NCI-H2196 treated with DMSO at 0.1 percent for 48 hours (cell line): ENCODE data around the gene ADAMTS10.
"Not testable (repeated sequence)": the region's sequence is repeated elsewhere in the genome, so short reads cannot be mapped to it uniquely, and the experiment has no call there.

Source experiments
- DNase-seq: peaks from one replicate; lab custom pipeline; 2025; ENCODE audit not compliant: unreplicated experiment; lab: John Stamatoyannopoulos, UW

Gene ADAMTS10

DNA sequence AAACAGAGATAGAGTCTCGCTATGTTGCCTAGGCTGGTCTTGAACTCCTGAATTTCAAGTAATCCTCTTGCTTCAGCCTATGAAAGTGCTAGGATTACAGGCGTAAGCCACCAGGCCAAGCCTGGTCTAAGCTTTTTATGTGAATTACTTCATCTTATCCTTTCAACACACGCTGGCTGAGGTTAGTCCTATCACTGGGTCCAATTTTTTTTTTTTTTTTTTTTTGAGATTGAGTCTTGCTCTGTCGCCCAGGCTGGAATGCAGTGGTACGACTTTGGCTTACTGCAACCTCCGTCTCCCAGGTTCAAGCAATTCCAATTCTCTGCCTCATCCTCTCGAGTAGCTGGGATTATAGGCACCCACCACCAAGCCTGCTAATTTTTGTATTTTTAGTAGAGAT, 43.7 kb downstream of the ADAMTS10 start:
- DNase-seq, result no peak

DNA sequence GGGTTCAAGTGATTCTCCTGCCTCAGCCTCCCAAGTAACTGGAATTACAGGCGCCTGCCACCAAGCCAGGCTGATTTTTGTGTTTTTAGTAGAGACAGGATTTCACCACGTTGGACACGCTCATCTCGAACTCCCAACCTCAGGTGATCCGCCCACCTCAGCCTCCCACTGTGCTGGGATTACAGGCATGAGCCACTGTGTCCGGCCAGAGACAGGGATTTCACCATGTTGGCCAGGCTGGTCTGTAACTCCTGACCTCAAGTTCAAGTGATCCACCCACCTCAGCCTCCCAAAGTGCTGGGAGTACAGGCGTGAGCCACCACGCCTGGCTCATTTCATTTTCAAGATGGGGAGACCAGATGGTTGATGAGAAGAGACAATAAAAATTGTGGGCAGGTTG, 45.6 kb downstream of the ADAMTS10 start:
- DNase-seq, result not testable (repeated sequence)

DNA sequence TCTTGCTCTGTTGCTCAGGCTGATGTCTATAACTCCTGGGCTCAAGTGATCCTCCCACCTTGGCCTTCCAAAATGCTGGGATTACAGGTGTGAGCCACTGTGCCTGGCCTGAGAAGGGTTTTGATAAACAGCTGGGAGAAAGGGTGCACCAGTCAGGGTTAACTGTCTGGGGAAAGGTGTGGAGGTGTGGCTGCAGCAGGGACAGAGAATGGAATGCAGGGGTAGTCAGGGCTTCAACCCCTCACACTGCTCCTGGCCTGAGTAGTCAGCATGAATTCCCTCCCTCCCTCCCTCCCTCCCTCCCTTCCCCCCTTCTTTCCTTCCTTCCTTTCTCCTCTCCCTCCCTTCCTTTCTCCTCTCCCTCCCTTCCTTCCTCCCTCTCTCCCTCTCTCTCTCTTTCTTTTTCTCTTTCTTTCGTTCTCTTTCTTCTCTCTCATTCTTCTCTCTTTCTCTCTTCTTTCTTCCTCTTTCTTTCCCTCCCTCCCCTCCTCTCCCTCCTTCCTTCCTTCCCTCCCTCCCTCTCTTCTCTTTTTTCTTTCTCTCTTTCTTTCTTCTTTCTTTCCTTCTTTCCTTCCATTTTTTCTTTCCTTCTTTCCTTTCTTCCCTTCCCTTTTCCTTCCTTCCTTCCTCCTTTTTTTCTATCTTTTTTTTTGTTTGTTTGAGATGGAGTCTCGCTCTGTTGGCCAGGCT, 49.3 kb downstream of the ADAMTS10 start:
- DNase-seq, result no peak

DNA sequence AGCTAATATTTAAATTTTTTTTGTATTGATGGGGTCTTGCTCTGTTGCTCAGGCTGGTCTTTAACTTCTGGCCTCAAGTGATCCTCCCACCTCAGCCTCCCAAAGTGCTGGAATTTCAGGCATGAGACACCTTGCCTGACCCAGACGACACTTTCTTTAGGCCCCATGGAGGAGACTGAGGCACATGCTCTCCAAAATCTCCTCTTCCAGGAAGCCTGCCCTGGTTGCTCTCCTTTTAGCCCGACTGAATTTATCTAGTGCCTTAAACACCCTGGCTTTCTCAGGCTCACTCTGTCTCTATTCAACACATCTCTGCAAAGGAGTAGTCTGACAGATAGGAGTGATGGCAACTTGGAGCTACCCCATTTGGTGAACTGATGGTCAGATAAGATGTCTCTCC, 52.2 kb downstream of the ADAMTS10 start:
- DNase-seq, result no peak

DNA sequence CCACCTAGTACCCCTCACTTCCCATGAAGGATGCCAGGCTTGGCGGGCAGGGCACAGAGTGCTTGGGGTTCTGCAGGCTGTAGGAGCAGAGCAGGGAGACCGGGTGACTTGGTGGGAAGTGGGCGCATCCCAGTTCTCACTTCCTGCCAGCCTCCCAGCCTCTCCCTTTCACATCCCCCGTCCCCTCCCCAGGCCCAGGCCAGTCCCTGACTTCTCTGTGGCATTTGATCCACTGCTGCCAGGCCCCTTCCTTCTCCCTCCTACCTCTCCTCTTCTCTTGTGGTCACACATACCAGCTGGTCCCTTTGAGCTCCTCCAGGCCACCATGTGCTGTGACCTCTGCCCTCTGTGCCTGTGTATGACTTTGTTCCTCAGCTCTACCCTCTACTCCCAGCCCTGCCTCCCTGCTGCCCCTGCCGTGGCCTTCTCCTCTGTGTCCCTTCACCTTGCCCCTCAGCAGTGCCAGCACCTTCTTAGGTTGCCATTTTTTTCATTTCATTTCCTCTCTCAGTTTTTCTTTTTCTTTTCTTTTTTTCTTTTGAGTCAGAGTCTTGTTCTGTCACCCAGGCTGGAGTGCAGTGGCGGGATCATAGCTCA, 52.8 kb downstream of the ADAMTS10 start:
- DNase-seq, result no peak

DNA sequence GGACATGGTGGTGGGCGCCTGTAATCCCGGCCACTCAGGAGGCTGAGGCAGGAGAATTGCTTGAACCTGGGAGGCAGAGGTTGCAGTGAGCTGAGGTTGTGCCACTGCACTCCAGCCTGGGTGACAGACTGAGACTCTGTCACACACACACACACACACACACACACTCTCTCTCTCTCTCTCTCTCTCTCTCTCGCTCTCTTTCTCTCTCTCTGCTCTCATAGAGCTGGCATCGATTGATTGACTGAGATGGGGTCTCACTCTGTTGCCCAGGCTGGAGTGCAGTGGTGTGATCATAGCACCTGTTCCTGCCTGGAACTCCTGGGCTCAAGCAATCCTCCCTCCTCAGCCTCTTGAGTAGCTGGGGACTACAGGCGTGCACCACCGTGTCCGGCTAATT, 56.8 kb downstream of the ADAMTS10 start:
- not testable (repeated sequence) for DNase-seq

DNA sequence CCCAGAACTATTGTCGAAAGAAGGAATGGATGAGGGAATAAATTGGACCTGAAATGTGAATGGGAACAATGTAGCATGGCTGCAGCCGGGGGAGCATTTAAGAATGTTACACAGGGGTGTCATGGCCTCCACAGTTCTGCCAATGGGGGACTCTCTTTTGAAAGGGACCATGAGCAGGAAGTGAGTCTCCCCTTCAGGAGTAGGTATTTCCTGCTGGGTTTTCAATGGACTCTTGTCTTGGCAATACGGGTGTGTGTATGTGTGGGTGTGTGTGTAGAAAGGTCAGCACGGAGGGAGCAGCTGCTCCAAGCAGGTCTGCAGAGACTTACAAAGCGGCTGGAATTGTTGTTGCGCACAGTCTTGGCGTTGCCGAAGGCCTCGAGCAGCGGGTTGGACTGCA, 57.7 kb downstream of the ADAMTS10 start:
- no peak for DNase-seq

DNA sequence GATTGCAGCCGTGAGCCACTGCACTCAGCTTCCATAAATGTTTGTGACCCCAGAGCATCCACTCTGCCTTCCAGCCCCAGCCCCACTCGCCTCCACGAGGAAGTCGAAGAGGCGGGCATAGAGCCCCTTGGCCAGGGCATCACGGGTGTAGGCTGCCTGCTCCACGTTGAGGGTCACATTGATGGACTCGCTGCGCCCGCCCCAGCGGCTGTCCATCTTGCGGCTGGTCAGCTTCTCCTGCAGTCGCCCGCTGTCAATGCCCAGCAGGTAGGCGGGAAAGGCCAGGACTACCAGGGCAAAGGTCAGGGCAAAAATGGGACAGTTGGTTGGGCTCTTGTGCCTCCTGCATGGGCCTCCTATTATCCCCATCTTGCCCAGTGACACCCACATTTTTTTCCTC, 60.4 kb downstream of the ADAMTS10 start:
- no peak for DNase-seq

DNA sequence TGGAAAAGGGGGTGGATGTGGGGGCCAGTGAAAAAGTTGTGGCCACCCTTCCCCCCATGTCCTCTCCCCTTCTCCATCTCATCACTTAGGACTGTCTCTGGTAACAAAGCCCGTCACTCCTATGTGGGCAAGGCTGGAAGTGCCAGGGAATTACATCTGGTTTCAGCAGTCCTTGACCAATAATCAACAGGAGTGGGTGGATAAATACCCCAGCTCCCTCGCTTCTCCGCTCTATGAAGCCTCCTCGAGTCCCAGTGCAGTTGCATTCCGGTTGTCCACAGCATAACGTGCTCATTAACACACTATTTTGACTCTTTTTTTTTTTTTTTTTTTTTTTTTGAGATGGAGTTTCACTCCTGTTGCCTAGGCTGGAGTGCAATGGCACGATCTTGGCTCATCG, 64.8 kb downstream of the ADAMTS10 start:
- DNase-seq, result no peak

DNA sequence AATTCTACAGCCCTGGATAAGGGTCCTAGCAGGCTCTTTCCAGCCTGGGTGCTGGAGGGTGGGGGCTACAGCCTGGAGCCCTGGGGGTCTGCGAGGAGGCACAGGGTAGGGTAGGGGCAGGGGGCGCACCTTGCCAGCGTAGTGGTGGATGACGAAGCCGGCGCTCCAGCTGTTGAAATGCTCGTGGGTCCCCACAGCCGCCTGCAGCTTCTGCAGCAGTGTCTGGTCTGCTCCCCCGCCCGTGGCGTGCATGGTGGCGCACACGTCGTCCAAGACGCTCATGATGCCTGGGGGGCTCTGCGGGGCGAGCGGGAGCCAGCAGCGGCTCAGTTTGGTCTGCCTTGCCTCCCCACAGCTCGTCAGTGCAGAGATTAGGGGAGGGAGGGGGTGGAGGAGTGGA, 66.3 kb downstream of the ADAMTS10 start:
- DNase-seq, result no peak

DNA sequence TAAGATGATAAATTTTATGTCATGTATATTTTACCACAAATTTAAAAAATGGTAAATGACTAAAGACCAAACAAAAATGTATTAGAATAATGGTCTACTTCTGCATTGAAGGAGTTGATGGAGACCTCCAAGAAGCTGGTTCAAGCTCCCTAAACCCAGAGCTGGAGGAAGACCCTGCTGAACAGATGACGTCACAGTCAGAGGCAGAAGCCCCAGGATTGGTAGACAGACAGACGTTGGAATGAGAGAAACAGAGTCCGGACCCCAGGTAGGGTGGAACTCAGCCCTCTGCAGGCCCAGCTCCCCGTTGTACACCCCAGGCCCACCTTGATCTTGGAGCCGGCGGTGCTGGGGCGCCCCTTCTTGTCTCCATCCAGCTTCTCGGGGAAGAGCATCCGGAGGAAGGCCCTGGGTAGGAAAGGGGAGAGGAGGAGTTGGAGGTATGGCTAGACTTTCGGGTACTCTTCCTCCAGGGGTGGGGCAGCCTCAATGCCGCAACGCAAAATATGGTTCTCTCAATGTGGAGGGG, 70.8 kb downstream of the ADAMTS10 start:
- DNase-seq, result no peak

DNA sequence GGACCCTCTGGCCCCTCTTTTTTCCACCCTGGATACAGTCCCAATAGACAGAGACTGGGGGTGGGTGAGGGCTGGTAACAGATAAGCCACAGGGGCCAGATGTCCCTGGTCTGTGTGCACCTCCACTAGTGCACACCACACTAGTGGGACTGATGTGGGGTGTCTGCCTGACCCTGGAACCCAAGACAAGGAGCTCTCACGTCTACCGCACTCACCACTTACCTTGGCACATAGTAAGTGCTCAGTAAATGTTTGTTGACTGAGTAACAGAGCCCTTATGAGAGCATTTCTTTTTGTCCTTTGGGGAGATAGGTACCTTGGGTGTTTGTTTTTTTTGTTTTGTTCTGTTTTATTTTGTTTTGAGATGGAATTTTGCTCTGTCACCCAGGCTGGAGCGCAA, 73.4 kb downstream of the ADAMTS10 start:
- no peak for DNase-seq

DNA sequence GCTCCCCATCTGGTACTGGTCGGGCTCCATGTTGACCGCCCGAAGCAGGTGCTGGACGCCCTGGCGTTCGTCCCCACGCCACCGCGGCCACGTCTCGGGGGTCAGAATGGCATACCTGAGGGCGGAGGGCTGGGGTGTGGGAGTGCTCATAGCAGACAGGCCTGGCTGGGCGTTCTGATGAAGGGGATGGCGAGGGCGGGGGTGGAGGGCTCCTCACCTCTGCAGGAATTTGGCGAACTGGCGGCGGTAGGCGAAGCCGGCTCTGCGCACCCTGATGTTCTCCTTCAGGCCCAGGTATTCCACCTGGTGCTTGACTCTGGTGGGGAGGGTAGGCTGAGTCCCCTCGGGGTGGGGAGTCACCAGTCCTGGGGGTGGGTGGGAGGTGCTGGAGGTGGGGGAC, 74.2 kb downstream of the ADAMTS10 start:
- DNase-seq, result no peak

DNA sequence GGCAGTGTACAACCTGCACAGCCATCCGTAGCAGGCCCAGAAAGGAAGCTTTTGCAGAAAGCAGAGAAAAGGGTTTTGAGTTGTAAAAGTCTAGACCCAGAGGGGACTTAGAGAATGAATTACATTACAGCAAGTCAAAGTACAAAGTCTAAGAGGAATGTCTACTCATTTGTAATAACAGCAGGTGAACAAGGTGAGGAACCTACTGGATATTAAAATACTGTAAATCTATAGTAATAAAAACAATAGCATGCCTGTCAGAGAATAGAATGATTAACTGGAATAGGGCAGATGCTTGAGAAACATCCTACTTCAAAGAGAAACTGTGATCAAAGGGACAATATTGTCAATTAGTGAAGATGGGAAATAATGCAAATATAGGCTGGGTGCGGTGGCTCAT, 78.3 kb downstream of the ADAMTS10 start:
- no peak for DNase-seq

DNA sequence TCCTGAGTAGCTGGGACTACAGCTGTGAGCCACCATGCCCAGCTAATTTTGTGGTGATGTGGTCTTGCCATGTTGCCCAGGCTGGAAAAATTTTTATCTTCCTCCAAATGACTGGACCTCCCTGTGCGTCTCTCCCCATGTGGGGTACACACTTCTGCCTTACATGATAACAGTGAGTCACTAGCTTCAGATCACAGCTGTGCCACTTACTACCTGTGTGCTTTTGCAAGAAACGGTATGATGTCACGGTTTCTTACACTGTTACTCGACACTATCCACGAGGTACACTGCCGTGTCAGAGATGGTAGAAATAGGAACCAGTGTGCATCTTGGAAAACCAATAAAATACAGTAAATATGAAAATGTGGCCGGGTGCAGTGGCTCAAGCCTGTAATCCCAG, 79.0 kb downstream of the ADAMTS10 start:
- no peak for DNase-seq
